SW 1271 (cell line): ENCODE results near the gene PCDHA8.
"Not testable (repeated sequence)": the region's sequence is repeated elsewhere in the genome, so short reads cannot be mapped to it uniquely, and the experiment has no call there.

ENCODE experiments used
- DNase-seq, 2 experiments: peaks; one replicate each; lab custom pipeline; 2025; lab: John Stamatoyannopoulos, UW

PCDHA8 gene

GRCh38 chr5:140869555-140869886 is 28.5 kb downstream of the PCDHA8 start:
- DNase-seq, result no peak

DNA sequence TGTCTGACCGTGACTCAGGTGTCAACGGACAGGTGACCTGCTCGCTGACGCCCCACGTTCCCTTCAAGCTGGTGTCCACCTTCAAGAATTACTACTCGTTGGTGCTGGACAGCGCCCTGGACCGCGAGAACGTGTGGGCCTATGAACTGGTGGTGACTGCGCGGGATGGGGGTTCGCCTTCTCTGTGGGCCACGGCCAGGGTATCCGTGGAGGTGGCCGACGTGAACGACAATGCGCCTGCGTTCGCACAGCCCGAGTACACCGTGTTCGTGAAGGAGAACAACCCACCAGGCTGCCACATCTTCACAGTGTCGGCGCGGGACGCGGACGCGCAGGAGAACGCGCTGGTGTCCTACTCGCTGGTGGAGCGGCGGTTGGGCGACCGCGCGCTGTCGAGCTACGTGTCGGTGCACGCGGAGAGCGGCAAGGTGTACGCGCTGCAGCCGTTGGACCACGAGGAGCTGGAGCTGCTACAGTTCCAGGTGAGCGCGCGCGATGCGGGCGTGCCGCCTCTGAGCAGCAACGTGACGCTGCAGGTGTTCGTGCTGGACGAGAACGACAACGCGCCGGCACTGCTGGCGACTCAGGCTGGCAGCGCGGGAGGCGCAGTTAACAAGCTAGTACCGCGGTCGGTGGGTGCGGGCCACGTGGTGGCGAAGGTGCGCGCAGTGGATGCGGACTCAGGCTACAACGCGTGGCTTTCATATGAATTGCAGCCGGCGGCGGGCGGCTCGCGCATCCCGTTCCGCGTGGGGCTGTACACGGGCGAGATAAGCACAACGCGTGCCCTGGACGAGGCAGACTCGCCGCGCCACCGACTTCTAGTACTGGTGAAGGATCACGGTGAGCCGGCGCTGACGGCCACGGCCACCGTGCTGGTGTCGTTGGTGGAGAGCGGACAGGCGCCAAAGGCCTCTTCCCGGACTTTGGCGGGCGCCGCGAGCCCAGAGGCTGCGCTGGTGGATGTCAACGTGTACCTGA is 29.5 kb downstream of the PCDHA8 start:
- no peak for DNase-seq

DNA sequence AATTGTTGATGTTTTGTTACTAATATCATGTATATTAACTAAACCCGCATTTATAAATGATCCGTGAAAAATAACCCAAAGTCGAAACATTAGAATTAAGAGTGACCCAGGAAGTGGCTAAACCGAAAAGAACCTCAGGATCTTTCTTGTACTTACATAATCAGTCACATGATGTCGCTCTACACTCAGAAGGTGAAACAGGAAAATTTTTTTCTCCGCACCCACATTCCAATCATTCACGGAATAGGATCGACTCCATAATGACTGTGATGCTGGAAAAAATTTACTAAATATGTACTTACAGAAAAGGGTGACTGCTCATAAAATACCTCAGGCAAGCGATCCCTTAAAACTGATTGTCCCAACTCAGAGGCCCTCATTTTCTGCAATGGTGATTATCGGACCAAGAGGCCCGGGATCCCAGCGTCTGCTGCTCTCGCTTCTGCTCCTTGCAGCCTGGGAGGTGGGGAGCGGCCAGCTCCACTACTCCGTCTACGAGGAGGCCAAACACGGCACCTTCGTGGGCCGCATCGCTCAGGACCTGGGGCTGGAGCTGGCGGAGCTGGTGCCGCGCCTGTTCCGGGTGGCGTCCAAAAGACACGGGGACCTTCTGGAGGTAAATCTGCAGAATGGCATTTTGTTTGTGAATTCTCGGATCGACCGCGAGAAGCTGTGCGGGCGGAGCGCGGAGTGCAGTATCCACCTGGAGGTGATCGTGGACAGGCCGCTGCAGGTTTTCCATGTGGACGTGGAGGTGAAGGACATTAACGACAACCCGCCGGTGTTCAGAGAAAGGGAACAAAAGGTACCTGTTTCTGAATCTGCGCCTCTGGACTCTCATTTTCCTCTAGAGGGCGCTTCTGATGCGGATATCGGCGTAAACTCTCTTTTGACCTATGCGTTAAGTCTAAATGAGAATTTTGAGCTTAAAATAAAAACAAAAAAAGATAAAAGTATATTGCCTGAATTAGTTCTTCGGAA is 34.4 kb downstream of the PCDHA8 start, which contains the start of gene PCDHA12:
Gene PCDHA12 (plus strand): TSS at position 224 of the 981 bp plus-strand sequence. CDS start 165 bp downstream, at position 389.
- DNase-seq, result peak; percentile 30 to 83

DNA sequence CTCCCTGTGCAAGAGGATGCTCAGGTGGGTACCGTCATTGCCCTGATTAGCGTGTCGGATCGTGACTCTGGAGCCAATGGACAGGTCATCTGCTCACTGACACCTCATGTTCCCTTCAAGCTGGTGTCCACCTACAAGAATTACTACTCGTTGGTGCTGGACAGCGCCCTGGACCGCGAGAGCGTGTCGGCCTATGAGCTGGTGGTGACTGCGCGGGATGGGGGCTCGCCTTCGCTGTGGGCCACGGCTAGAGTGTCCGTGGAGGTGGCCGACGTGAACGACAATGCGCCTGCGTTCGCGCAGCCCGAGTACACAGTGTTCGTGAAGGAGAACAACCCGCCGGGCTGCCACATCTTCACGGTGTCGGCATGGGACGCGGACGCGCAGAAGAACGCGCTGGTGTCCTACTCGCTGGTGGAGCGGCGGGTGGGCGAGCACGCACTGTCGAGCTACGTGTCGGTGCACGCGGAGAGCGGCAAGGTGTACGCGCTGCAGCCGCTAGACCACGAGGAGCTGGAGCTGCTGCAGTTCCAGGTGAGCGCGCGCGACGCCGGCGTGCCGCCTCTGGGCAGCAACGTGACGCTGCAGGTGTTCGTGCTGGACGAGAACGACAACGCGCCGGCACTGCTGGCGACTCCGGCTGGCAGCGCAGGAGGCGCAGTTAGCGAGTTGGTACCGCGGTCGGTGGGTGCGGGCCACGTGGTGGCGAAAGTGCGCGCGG is 35.7 kb downstream of the PCDHA8 start:
- DNase-seq, result not testable (repeated sequence)

GRCh38 chr5:140877262-140877581 is 36.2 kb downstream of the PCDHA8 start:
- DNase-seq, result no peak

- no peak for DNase-seq
Measured at GRCh38 chr5:140881889-140882590, 41.1 kb downstream of the PCDHA8 start, which contains the start of gene PCDHA13. PCDHA13 (plus strand) TSS chr5:140882124; CDS start chr5:140882269, 145 bp downstream.

DNA sequence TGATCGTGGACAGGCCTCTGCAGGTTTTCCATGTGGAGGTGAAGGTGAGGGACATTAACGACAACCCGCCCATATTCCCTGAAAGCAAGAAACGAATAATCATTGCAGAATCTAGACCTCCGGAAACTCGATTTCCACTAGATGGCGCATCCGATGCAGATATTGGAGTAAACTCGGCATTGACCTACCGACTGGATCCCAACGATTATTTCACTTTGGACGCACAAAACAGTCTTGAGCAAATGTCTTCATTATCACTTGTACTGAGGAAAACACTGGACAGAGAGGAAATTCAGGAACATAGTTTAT is 41.6 kb downstream of the PCDHA8 start:
- DNase-seq, result no peak

DNA sequence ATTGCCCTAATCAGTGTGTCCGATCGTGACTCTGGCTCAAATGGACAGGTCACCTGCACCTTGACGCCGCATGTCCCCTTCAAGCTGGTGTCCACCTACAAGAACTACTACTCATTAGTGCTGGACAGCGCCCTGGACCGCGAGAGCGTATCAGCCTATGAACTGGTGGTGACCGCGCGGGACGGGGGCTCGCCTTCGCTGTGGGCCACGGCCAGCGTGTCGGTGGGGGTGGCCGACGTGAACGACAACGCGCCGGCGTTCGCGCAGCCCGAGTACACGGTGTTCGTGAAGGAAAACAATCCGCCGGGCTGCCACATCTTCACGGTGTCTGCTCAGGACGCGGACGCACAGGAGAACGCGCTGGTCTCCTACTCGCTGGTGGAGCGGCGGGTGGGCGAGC is 42.4 kb downstream of the PCDHA8 start:
- no peak for DNase-seq

GRCh38 chr5:140883927-140884697 is 43.1 kb downstream of the PCDHA8 start:
- no peak for DNase-seq
